H1 (cell line): ENCODE measurements around the gene RILPL1. TPM values are rescaled to one million over a fixed set of nuclear protein-coding genes. Genes with fewer than 3 reads are reported as not detected.

Experiments used
- ASH2L ChIP-seq: fragments of 200-600, 300-600 bp; sonication (generic); IDR thresholded peaks from one replicate; pipeline ENCODE4 v1.7.1; 2017; ENCODE audit warnings: low read length
- CEBPB ChIP-seq: IDR thresholded peaks from 2 replicates; pipeline ENCODE4 v1.6.1; 2012; ENCODE audit warnings: low read depth, low read length
- GTF2F1 ChIP-seq: IDR thresholded peaks from 2 replicates; pipeline ENCODE4 v1.6.1; 2012; ENCODE audit warnings: low read depth, low read length, improper control_type of control experiment, borderline replicate concordance
- HDAC6 ChIP-seq: IDR thresholded peaks from one replicate; pipeline ENCODE4 v1.7.1; 2012; ENCODE audit warnings: low read depth, mild to moderate bottlenecking, inconsistent platforms, low read length, moderate library complexity
- SIRT6 ChIP-seq: IDR thresholded peaks from one replicate; pipeline ENCODE4 v1.7.1; 2012; ENCODE audit warnings: low read length, inconsistent platforms
- ZNF274 ChIP-seq: IDR thresholded peaks from 2 replicates; pipeline ENCODE4 v1.7.0; 2012; ENCODE audit warnings: low read length, borderline replicate concordance; ENCODE audit errors: extremely low read depth
- polyA plus RNA-seq, 7 experiments: library from polyadenylated mRNA; depleted of rRNA in 3 of 7; stranded (reverse) in 5 of 7; unstranded in 2 of 7; fragments of >200 nt in 5 of 7; fragments of 200-250 nt in 2 of 7; gene quantifications; 1 replicate in 5 of 7; 2 replicates in 1 of 7; 4 replicates in 1 of 7; pipeline versions ENCODE4 v1.2.1 to v1.2.3, GENCODE V29; 2011 to 2013; ENCODE audit warnings: missing spikeins in 2 of 7, mixed read lengths in 2 of 7
- total RNA-seq: library from RNA; stranded (reverse); fragmentation: NEBNext Ultra II Directional; extraction: Animal tissue kit (Norgen Biotek cat#: 25700); gene quantifications from 2 replicates; pipeline ENCODE4 v1.2.1, GENCODE V29; 2021

RILPL1 gene
- total and polyA plus RNA-seq, 2 of the 8 experiments (the other 6 are each of a cell fraction or from before 2014, with no cell fraction given) = 6.7 to 9.4 TPM

GRCh38 chr12:123532808-123533649, 490 bp downstream of the RILPL1 start (continued):
- TF ChIP-seq HDAC6 (no peak), ZNF274 (no peak), CEBPB (no peak), SIRT6 (no peak), ASH2L (peak; percentile 55), GTF2F1 (no peak)
